Vagina (tissue), 2 donors: Measurements from ENCODE around the gene OSBP2.
"Not testable (repeated sequence)": the region's sequence is repeated elsewhere in the genome, so short reads cannot be mapped to it uniquely, and the experiment has no call there.

ENCODE experiments used
- CTCF ChIP-seq, 3 experiments: fragments of 450-650 bp in 2 of 3; fragments of 200-600 bp in 1 of 3; sonication (generic) in 1 of 3; IDR thresholded peaks; one replicate each; pipeline ENCODE4 v1.5.1; 2017 to 2019; ENCODE audit warnings: antibody characterized with exemption in 3 of 3, mild to moderate bottlenecking in 2 of 3, moderate library complexity in 2 of 3
- POLR2AphosphoS5 ChIP-seq, 2 donors: sonication (generic); formaldehyde crosslinking; IDR thresholded peaks; one replicate each; pipeline ENCODE4 v1.9.0; 2017; ENCODE audit warnings: antibody characterized with exemption in 2 of 2, mild to moderate bottlenecking in 2 of 2, low read depth in 1 of 2; ENCODE audit not compliant: insufficient read depth in 1 of 2

- TF ChIP-seq CTCF (IDR thresholded peaks at IDR 0.05); POLR2AphosphoS5 (IDR thresholded peaks at IDR 0.05; ENCODE audit: insufficient read depth in 1 of 2, low read depth in 1 of 2): not testable (repeated sequence)
Measured at GRCh38 chr22:30676565-30676964, 18.1 kb upstream of the OSBP2 start.
